Progenitor cell of endocrine pancreas (in vitro differentiated cells): Measurements from ENCODE around the gene FDX1. TPM values are rescaled to one million over a fixed set of nuclear protein-coding genes. Genes with fewer than 3 reads are reported as not detected.

Source experiments
- DNase-seq: peaks from one replicate; pipeline ENCODE4 v3.0.0; 2021; ENCODE audit warnings: low spot score; ENCODE audit not compliant: unreplicated experiment
- H3K27ac Mint-ChIP-seq: 2 replicates; pipeline ENCODE4 v1.8.0; 2021; ENCODE audit warnings: mild to moderate bottlenecking, moderate library complexity, mixed read lengths
- H3K27me3 Mint-ChIP-seq: 2 replicates; pipeline ENCODE4 v1.8.0; 2021; ENCODE audit warnings: mixed read lengths
- H3K36me3 Mint-ChIP-seq: 2 replicates; pipeline ENCODE4 v1.8.0; 2022; ENCODE audit warnings: mixed read lengths; ENCODE audit not compliant: insufficient read depth
- H3K4me1 Mint-ChIP-seq: 2 replicates; pipeline ENCODE4 v1.8.0; 2021; ENCODE audit warnings: low read depth, mixed read lengths
- H3K4me3 Mint-ChIP-seq: 2 replicates; pipeline ENCODE4 v1.8.0; 2021; ENCODE audit warnings: low read depth, mild to moderate bottlenecking, moderate library complexity, mixed read lengths
- H3K9me3 Mint-ChIP-seq: 2 replicates; pipeline ENCODE4 v1.8.0; 2021; ENCODE audit warnings: low read depth, mixed read lengths
- total RNA-seq: library from RNA; stranded (reverse); gene quantifications from 2 replicates; pipeline ENCODE4 v1.2.1, GENCODE V29; 2021
- TF ChIP-seq, protein P1 (sequence below): fragments of 200-600 bp; sonication (generic); IDR thresholded peaks from one replicate; pipeline ENCODE4 v1.5.0; 2021; ENCODE audit warnings: antibody characterized with exemption, mild to moderate bottlenecking; ENCODE audit not compliant: unreplicated experiment

Gene FDX1
- total RNA-seq, 1 donor from 2014 or later = 13.6 TPM

DNA sequence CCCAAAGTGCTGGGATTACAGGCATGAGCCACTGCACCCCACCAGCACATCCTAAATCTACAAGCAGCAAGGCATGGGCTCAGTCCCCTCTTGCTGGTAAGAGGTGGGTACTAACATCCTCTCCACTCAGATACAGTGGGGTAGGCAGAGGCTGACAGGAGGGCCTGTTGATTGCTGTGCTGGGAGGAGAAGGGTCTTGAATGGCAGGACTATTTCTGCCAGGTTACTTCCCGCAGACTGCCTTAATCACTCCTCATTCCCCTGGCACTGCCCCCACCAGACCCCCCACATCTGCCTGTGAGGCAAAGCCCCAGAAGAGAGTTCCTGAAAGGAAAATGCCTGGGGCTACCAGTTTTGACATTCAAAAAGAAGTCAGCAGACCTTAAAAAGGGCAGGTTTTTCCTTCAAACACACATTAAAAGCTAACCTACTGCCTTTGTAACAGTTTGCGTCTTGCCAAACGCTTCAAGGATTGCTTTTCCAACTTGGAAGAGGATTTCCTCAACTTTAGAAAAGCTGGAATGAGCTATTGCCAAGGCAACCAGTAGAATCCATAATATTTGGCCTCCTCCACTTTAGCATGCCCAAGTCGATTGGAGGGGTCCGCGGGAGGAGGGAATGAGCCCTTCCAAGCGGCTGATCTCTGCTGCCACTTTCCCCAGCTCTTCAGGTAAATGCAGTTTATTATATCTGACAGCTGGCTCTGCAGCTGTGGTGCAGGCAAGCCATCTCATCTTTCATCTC lies 62.0 kb downstream of the FDX1 start:
- Mint-ChIP-seq H3K27me3 (no peaks in the 10 kb centered on the region), H3K4me3 (no peak overlapping the region), H3K27ac (no peak overlapping the region), H3K9me3 (peaks cover 4% of the 10 kb centered on the region), H3K4me1 (no peaks in the 10 kb centered on the region), H3K36me3 (peaks cover 1% of the 10 kb centered on the region)
- TF ChIP-seq, protein P1, sequence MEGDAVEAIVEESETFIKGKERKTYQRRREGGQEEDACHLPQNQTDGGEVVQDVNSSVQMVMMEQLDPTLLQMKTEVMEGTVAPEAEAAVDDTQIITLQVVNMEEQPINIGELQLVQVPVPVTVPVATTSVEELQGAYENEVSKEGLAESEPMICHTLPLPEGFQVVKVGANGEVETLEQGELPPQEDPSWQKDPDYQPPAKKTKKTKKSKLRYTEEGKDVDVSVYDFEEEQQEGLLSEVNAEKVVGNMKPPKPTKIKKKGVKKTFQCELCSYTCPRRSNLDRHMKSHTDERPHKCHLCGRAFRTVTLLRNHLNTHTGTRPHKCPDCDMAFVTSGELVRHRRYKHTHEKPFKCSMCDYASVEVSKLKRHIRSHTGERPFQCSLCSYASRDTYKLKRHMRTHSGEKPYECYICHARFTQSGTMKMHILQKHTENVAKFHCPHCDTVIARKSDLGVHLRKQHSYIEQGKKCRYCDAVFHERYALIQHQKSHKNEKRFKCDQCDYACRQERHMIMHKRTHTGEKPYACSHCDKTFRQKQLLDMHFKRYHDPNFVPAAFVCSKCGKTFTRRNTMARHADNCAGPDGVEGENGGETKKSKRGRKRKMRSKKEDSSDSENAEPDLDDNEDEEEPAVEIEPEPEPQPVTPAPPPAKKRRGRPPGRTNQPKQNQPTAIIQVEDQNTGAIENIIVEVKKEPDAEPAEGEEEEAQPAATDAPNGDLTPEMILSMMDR = no peak
- no peak for DNase-seq

DNA sequence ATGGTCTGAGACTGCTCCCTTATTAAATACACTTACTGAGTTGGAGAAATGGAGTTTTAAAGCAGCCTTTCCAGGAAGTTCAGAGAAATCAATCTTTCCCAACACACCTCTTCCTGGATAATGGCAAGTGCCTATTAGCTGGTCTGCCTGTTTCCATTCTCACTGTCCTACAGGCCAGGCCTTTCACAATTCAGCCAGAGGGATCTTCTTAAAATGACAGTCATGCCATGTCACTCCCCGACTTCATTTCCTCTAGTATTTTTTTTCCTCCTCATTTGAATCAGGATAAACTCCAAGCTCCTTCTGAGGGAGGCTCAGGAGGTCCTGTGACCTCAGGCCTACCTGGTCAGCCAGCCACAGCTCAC lies 62.6 kb downstream of the FDX1 start:
- peaks cover 4% of the 10 kb centered on the region for H3K9me3 Mint-ChIP-seq
- no peaks in the 10 kb centered on the region for H3K4me1 Mint-ChIP-seq
- H3K27me3 Mint-ChIP-seq = no peaks in the 10 kb centered on the region
- no peak overlapping the region for H3K4me3 Mint-ChIP-seq
- H3K27ac Mint-ChIP-seq = no peak overlapping the region
- DNase-seq = no peak
- H3K36me3 Mint-ChIP-seq = peaks cover 1% of the 10 kb centered on the region
- TF ChIP-seq, protein P1 = no peak

DNA sequence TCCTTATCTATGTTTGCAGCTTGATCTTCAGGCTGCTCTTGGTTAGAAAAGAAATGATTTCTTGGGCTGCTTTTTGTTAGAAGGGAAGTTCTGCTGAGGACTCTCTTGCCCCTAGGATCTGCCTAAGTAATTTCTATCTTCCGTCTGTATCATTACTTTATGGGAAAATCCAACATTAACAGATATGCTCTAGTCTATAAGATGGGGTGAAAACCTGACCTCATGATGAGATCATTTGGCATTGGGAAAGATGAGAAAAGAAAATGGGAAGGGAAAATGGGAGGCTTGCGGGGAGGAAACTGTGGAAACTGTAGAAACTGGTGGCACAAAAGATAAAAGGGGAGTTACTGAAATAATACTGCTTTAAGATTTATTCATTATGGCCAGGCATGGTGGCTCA lies 63.6 kb downstream of the FDX1 start:
- H3K4me1 Mint-ChIP-seq = no peaks in the 10 kb centered on the region
- peaks cover 4% of the 10 kb centered on the region for H3K9me3 Mint-ChIP-seq
- no peak overlapping the region for H3K4me3 Mint-ChIP-seq
- no peak overlapping the region for H3K27ac Mint-ChIP-seq
- no peaks in the 10 kb centered on the region for H3K27me3 Mint-ChIP-seq
- no peak for DNase-seq
- TF ChIP-seq, protein P1 = no peak
- peaks cover 1% of the 10 kb centered on the region for H3K36me3 Mint-ChIP-seq

DNA sequence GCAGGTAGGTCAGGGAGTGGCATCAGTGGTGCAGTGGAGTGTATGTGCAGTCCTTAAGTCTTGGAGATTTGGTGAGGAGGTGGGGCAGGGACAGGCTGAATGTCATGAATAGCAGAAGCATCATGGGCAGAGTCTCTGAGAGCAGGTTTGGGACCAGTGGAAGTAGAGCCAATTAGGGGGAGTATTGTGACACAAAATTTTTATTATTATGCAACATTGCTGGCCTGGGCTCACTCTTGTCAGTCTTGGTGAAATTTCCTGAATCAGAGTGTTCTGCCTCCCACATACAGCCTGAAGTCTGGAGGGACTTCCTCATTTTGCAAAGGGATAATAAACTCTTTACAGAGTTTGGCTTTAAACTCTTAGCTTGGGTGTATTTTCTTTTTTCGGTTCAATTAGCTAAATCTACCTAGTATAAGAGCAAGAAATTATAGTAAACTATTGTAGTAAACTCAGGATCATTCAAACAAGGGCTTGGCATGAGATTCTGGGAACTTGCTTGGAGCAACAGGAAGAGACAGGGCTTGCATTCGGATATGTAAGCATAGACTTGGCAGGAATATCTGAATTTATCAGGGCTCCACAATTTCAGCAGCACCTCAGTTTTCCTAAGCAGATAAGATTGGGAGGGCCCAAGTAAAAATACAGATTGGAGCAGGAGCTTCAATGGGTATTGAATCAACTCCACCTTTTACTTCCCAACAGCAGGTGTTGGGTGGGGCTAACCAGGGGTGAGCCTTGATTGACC lies 67.7 kb downstream of the FDX1 start:
- H3K27me3 Mint-ChIP-seq = no peaks in the 10 kb centered on the region
- TF ChIP-seq, protein P1 = no peak
- H3K9me3 Mint-ChIP-seq = peaks cover 4% of the 10 kb centered on the region
- no peak overlapping the region for H3K4me3 Mint-ChIP-seq
- H3K27ac Mint-ChIP-seq = no peak overlapping the region
- DNase-seq = no peak
- H3K4me1 Mint-ChIP-seq = no peaks in the 10 kb centered on the region
- H3K36me3 Mint-ChIP-seq = peaks cover 1% of the 10 kb centered on the region

DNA sequence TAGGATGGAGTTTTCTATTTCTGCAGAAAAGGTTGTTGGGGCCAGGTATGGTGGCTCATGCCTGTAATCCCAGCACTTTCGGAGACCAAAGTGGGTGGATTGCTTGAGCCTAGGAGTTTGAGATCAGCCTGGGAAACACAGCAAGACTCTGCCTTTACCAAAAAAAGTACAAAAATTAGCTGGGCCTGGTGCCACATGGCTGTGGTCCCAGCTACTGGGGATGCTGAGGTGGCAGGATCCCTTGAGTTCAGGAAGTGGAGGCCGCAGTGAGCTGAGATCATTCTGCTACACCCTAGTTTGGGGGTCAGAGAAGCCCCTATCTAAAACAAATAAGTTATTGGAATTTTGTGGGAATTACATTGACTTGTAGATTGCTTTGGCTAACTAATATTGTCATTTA lies 71.7 kb downstream of the FDX1 start:
- H3K4me3 Mint-ChIP-seq = no peak overlapping the region

More for the DNA sequence above, 71.7 kb downstream of the FDX1 start:
- Mint-ChIP-seq H3K4me1 (no peaks in the 10 kb centered on the region), H3K27ac (no peak overlapping the region), H3K9me3 (no peaks in the 10 kb centered on the region), H3K36me3 (no peaks in the 10 kb centered on the region), H3K27me3 (no peaks in the 10 kb centered on the region)
- TF ChIP-seq, protein P1 = no peak
- no peak for DNase-seq
